ENCODE results near the gene CDC42EP5. TPM values are rescaled to one million over a fixed set of nuclear protein-coding genes. Genes with fewer than 3 reads are reported as not detected.

CDC42EP5 gene
- total and polyA plus RNA-seq, 4 donors: 0.28 to 2.2 (median 0.84) TPM; not detected in 1

DNA sequence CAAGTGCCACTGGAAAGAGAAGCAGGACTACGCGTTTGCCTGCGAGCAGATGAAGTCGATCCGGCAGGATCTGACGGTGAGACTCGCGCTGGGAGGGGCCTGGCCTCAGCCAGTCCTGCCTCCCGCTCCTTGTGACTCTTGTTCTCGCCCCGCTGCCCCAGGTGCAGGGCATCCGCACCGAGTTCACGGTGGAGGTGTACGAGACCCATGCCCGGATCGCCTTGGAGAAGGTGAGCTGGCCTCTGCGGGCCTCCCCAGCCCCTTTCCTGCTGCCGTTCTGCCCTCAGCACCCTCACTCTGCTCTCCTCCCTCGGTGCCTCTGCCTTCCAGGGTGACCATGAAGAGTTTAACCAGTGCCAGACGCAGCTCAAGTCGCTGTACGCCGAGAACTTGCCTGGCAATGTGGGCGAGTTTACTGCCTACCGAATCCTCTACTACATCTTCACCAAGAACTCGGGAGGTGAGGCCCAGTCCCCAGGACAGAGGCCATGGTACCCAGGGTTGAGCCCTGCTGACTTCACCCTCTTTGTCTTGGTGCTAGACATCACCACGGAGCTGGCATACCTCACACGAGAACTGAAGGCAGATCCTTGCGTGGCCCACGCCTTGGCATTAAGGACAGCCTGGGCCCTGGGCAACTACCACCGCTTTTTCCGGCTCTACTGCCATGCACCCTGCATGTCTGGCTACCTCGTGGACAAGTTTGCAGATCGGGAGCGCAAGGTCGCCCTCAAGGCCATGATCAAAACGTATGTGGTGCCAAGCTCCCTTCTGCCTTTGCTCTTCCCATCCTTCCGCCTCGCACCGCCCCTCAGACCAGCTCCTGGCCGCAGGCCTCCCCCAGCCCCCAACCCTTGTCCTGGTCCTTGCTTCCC, 15.1 kb downstream of the CDC42EP5 start:
- peaks cover 54 to 85% (median 64%) of the 10 kb centered on the region in 4 donors for H3K36me3 ChIP-seq (ENCODE audit: control insufficient read depth in 4 of 4, insufficient read depth in 3 of 4, low read depth in 1 of 4, low read length in 3 of 4)
- peaks cover 3 to 10% (median 6%) of the 10 kb centered on the region in 4 donors for H3K4me1 ChIP-seq (ENCODE audit: control insufficient read depth in 4 of 4, insufficient read depth in 4 of 4, low read length in 3 of 4)
- H3K27me3 ChIP-seq (ENCODE audit: control insufficient read depth in 4 of 4, insufficient read depth in 4 of 4, low read length in 3 of 4): no peaks in the 10 kb centered on the region
- H3K4me3 ChIP-seq (ENCODE audit: low read depth in 1 of 3, low read length in 3 of 3): no peak overlapping the region
- WGBS: 95% methylated on average over 42 of the region's 42 CpGs
- no peaks in the 10 kb centered on the region for H3K9me3 ChIP-seq (ENCODE audit: control insufficient read depth in 4 of 4, low read length in 3 of 4)
- H3K9ac ChIP-seq (ENCODE audit: low read depth in 1 of 2, low read length in 2 of 2): no peak overlapping the region
- TF ChIP-seq, protein P1, sequence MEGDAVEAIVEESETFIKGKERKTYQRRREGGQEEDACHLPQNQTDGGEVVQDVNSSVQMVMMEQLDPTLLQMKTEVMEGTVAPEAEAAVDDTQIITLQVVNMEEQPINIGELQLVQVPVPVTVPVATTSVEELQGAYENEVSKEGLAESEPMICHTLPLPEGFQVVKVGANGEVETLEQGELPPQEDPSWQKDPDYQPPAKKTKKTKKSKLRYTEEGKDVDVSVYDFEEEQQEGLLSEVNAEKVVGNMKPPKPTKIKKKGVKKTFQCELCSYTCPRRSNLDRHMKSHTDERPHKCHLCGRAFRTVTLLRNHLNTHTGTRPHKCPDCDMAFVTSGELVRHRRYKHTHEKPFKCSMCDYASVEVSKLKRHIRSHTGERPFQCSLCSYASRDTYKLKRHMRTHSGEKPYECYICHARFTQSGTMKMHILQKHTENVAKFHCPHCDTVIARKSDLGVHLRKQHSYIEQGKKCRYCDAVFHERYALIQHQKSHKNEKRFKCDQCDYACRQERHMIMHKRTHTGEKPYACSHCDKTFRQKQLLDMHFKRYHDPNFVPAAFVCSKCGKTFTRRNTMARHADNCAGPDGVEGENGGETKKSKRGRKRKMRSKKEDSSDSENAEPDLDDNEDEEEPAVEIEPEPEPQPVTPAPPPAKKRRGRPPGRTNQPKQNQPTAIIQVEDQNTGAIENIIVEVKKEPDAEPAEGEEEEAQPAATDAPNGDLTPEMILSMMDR (IDR thresholded peaks at IDR 0.05; ENCODE audit: low read depth, low read length, missing input control): no peak
- no peak for TF ChIP-seq HNF4G (IDR thresholded peaks at IDR 0.05)
- TF ChIP-seq FOXA2 (IDR thresholded peaks at IDR 0.05): no peak
- TF ChIP-seq TAF1 (conservative IDR thresholded peaks at IDR 0.05): no peak
- TF ChIP-seq, protein P2, sequence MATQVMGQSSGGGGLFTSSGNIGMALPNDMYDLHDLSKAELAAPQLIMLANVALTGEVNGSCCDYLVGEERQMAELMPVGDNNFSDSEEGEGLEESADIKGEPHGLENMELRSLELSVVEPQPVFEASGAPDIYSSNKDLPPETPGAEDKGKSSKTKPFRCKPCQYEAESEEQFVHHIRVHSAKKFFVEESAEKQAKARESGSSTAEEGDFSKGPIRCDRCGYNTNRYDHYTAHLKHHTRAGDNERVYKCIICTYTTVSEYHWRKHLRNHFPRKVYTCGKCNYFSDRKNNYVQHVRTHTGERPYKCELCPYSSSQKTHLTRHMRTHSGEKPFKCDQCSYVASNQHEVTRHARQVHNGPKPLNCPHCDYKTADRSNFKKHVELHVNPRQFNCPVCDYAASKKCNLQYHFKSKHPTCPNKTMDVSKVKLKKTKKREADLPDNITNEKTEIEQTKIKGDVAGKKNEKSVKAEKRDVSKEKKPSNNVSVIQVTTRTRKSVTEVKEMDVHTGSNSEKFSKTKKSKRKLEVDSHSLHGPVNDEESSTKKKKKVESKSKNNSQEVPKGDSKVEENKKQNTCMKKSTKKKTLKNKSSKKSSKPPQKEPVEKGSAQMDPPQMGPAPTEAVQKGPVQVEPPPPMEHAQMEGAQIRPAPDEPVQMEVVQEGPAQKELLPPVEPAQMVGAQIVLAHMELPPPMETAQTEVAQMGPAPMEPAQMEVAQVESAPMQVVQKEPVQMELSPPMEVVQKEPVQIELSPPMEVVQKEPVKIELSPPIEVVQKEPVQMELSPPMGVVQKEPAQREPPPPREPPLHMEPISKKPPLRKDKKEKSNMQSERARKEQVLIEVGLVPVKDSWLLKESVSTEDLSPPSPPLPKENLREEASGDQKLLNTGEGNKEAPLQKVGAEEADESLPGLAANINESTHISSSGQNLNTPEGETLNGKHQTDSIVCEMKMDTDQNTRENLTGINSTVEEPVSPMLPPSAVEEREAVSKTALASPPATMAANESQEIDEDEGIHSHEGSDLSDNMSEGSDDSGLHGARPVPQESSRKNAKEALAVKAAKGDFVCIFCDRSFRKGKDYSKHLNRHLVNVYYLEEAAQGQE (IDR thresholded peaks at IDR 0.05): no peak
- no peak for TF ChIP-seq FOXA1 (IDR thresholded peaks at IDR 0.05)
- TF ChIP-seq, protein P3, sequence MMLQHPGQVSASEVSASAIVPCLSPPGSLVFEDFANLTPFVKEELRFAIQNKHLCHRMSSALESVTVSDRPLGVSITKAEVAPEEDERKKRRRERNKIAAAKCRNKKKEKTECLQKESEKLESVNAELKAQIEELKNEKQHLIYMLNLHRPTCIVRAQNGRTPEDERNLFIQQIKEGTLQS (IDR thresholded peaks at IDR 0.05): no peak
- no peak for DNase-seq (ENCODE audit: low spot score)
- H3K27ac ChIP-seq (ENCODE audit: low read depth in 1 of 2, low read length in 2 of 2): no peak overlapping the region

DNA sequence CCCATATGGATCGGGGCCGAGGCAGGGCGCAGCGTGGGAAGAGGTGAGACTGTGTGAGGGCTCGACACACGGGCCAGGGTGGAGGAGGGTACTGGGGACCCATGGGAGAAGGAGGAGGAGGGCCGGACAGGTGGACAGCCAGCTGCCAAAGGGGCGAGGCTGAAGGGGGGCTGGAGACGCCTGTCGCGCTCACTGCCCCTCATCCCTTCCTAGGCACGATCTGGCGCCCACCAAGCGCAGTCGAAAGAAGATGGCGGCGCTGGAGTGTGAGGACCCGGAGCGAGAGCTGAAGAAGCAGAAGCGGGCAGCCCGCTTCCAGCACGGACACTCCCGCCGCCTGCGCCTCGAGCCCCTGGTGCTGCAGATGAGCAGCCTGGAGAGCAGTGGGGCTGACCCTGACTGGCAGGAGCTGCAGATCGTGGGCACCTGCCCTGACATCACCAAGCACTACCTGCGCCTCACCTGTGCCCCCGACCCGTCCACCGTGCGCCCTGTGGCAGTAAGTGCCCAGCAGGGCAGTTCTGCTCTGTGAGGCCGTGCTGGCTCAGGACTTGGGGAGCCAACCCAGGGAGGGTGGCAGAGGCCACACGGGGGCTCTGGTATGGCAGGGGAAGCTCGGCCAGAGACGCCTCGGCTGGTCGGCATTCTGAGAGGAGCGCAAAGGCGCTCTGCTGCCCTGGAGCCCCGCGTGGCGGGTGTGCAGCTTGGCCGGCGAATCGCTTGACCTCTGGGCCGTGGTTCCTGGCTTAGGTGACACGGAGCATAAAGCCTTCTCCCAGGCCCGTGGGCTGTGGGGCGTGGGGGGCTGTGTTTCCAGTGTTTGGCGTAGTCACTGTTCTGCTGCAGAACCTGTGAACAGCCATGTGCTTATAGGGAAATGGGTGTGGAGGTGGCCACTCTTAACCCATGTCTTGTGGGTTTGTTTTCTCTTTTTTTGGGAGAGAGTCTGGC, 16.4 kb downstream of the CDC42EP5 start:
- WGBS: 96% methylated on average over 51 of the region's 51 CpGs
- H3K27ac ChIP-seq (ENCODE audit: low read depth in 1 of 2, low read length in 2 of 2): no peak overlapping the region
- H3K4me3 ChIP-seq (ENCODE audit: low read depth in 1 of 3, low read length in 3 of 3): no peak overlapping the region
- no peaks in the 10 kb centered on the region for H3K9me3 ChIP-seq (ENCODE audit: control insufficient read depth in 4 of 4, low read length in 3 of 4)
- H3K4me1 ChIP-seq (ENCODE audit: control insufficient read depth in 4 of 4, insufficient read depth in 4 of 4, low read length in 3 of 4): no peaks in the 10 kb centered on the region
- H3K36me3 ChIP-seq (ENCODE audit: control insufficient read depth in 4 of 4, insufficient read depth in 3 of 4, low read depth in 1 of 4, low read length in 3 of 4): peaks cover 62 to 94% (median 71%) of the 10 kb centered on the region in 4 donors
- no peak for TF ChIP-seq TAF1 (conservative IDR thresholded peaks at IDR 0.05)
- TF ChIP-seq FOXA2 (IDR thresholded peaks at IDR 0.05): no peak
- TF ChIP-seq, protein P1 (IDR thresholded peaks at IDR 0.05; ENCODE audit: low read depth, low read length, missing input control): no peak
- TF ChIP-seq NR2F2 (IDR thresholded peaks at IDR 0.05): no peak
- TF ChIP-seq JUND (IDR thresholded peaks at IDR 0.05): no peak
- no peak for TF ChIP-seq GABPA (IDR thresholded peaks at IDR 0.05 in 1 of 2, conservative IDR thresholded peaks at IDR 0.05 in 1 of 2)
- no peak for TF ChIP-seq HNF4G (IDR thresholded peaks at IDR 0.05)
- TF ChIP-seq EGR1 (IDR thresholded peaks at IDR 0.05; ENCODE audit: low read depth in 2 of 2): no peak
- no peak for TF ChIP-seq YY1 (IDR thresholded peaks at IDR 0.05)
- no peak for TF ChIP-seq RAD21 (IDR thresholded peaks at IDR 0.05)
- no peak for TF ChIP-seq RXRA (IDR thresholded peaks at IDR 0.05)
- TF ChIP-seq, protein P4, sequence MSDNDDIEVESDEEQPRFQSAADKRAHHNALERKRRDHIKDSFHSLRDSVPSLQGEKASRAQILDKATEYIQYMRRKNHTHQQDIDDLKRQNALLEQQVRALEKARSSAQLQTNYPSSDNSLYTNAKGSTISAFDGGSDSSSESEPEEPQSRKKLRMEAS (IDR thresholded peaks at IDR 0.05): no peak
- TF ChIP-seq, protein P5, sequence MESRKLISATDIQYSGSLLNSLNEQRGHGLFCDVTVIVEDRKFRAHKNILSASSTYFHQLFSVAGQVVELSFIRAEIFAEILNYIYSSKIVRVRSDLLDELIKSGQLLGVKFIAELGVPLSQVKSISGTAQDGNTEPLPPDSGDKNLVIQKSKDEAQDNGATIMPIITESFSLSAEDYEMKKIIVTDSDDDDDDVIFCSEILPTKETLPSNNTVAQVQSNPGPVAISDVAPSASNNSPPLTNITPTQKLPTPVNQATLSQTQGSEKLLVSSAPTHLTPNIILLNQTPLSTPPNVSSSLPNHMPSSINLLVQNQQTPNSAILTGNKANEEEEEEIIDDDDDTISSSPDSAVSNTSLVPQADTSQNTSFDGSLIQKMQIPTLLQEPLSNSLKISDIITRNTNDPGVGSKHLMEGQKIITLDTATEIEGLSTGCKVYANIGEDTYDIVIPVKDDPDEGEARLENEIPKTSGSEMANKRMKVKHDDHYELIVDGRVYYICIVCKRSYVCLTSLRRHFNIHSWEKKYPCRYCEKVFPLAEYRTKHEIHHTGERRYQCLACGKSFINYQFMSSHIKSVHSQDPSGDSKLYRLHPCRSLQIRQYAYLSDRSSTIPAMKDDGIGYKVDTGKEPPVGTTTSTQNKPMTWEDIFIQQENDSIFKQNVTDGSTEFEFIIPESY (IDR thresholded peaks at IDR 0.05): no peak
- TF ChIP-seq SP1 (IDR thresholded peaks at IDR 0.05): no peak
- H3K27me3 ChIP-seq (ENCODE audit: control insufficient read depth in 4 of 4, insufficient read depth in 4 of 4, low read length in 3 of 4): no peaks in the 10 kb centered on the region
- DNase-seq (ENCODE audit: low spot score): no peak
- H3K9ac ChIP-seq (ENCODE audit: low read depth in 1 of 2, low read length in 2 of 2): no peak overlapping the region
